Measurements from ENCODE around the gene NACC2.

Gene NACC2

GRCh38 chr9:136056546-136057235, 38.4 kb downstream of the NACC2 start:
- peaks cover 19 to 23% of the 10 kb centered on the region in 2 donors for H3K4me1 ChIP-seq (ENCODE audit: control insufficient read depth in 2 of 2, insufficient read depth in 2 of 2, low read length in 2 of 2)
- no peaks in the 10 kb centered on the region for H3K27me3 ChIP-seq (ENCODE audit: control insufficient read depth in 2 of 2, insufficient read depth in 2 of 2, low read length in 2 of 2)
- H3K9me3 ChIP-seq (ENCODE audit: control insufficient read depth in 2 of 2, low read length in 2 of 2) = no peaks in the 10 kb centered on the region
- H3K9ac ChIP-seq (ENCODE audit: low read depth in 1 of 2, low read length in 2 of 2) = no peak overlapping the region
- H3K4me3 ChIP-seq (ENCODE audit: low read length in 2 of 2) = no peak overlapping the region
- H3K36me3 ChIP-seq (ENCODE audit: control insufficient read depth in 2 of 2, insufficient read depth in 2 of 2, low read length in 2 of 2) = no peaks in the 10 kb centered on the region
- H3K27ac ChIP-seq (ENCODE audit: low read depth in 2 of 2, low read length in 2 of 2) = no peak overlapping the region

GRCh38 chr9:136055715-136056545, 39.2 kb downstream of the NACC2 start:
- peaks cover 22 to 28% of the 10 kb centered on the region in 2 donors for H3K4me1 ChIP-seq (ENCODE audit: control insufficient read depth in 2 of 2, insufficient read depth in 2 of 2, low read length in 2 of 2)
- no peaks in the 10 kb centered on the region for H3K9me3 ChIP-seq (ENCODE audit: control insufficient read depth in 2 of 2, low read length in 2 of 2)
- no peak overlapping the region for H3K9ac ChIP-seq (ENCODE audit: low read depth in 1 of 2, low read length in 2 of 2)
- no peaks in the 10 kb centered on the region for H3K36me3 ChIP-seq (ENCODE audit: control insufficient read depth in 2 of 2, insufficient read depth in 2 of 2, low read length in 2 of 2)
- no peak overlapping the region for H3K27ac ChIP-seq (ENCODE audit: low read depth in 2 of 2, low read length in 2 of 2)
- H3K4me3 ChIP-seq (ENCODE audit: low read length in 2 of 2) = no peak overlapping the region
- H3K27me3 ChIP-seq (ENCODE audit: control insufficient read depth in 2 of 2, insufficient read depth in 2 of 2, low read length in 2 of 2) = no peaks in the 10 kb centered on the region

GRCh38 chr9:136054798-136055714, 40.0 kb downstream of the NACC2 start:
- H3K27me3 ChIP-seq (ENCODE audit: control insufficient read depth in 2 of 2, insufficient read depth in 2 of 2, low read length in 2 of 2) = no peaks in the 10 kb centered on the region
- H3K9ac ChIP-seq (ENCODE audit: low read depth in 1 of 2, low read length in 2 of 2) = no peak overlapping the region
- H3K36me3 ChIP-seq (ENCODE audit: control insufficient read depth in 2 of 2, insufficient read depth in 2 of 2, low read length in 2 of 2) = no peaks in the 10 kb centered on the region
- no peak overlapping the region for H3K4me3 ChIP-seq (ENCODE audit: low read length in 2 of 2)
- H3K4me1 ChIP-seq (ENCODE audit: control insufficient read depth in 2 of 2, insufficient read depth in 2 of 2, low read length in 2 of 2) = peaks cover 20 to 25% of the 10 kb centered on the region in 2 donors
- no peak overlapping the region for H3K27ac ChIP-seq (ENCODE audit: low read depth in 2 of 2, low read length in 2 of 2)
- no peaks in the 10 kb centered on the region for H3K9me3 ChIP-seq (ENCODE audit: control insufficient read depth in 2 of 2, low read length in 2 of 2)

GRCh38 chr9:136054146-136054545, 40.9 kb downstream of the NACC2 start:
- H3K4me3 ChIP-seq (ENCODE audit: low read length in 2 of 2) = no peak overlapping the region
- no peak overlapping the region for H3K9ac ChIP-seq (ENCODE audit: low read depth in 1 of 2, low read length in 2 of 2)
- H3K36me3 ChIP-seq (ENCODE audit: control insufficient read depth in 2 of 2, insufficient read depth in 2 of 2, low read length in 2 of 2) = peaks cover 4 to 5% of the 10 kb centered on the region in 2 donors
- no peaks in the 10 kb centered on the region for H3K27me3 ChIP-seq (ENCODE audit: control insufficient read depth in 2 of 2, insufficient read depth in 2 of 2, low read length in 2 of 2)
- H3K9me3 ChIP-seq (ENCODE audit: control insufficient read depth in 2 of 2, low read length in 2 of 2) = no peaks in the 10 kb centered on the region
- H3K27ac ChIP-seq (ENCODE audit: low read depth in 2 of 2, low read length in 2 of 2) = no peak overlapping the region
- H3K4me1 ChIP-seq (ENCODE audit: control insufficient read depth in 2 of 2, insufficient read depth in 2 of 2, low read length in 2 of 2) = peaks cover 20 to 23% of the 10 kb centered on the region in 2 donors

GRCh38 chr9:136053757-136054142, 41.3 kb downstream of the NACC2 start:
- H3K27me3 ChIP-seq (ENCODE audit: control insufficient read depth in 2 of 2, insufficient read depth in 2 of 2, low read length in 2 of 2) = no peaks in the 10 kb centered on the region
- H3K9ac ChIP-seq (ENCODE audit: low read depth in 1 of 2, low read length in 2 of 2) = no peak overlapping the region
- H3K27ac ChIP-seq (ENCODE audit: low read depth in 2 of 2, low read length in 2 of 2) = no peak overlapping the region
- H3K36me3 ChIP-seq (ENCODE audit: control insufficient read depth in 2 of 2, insufficient read depth in 2 of 2, low read length in 2 of 2) = peaks cover 7% of the 10 kb centered on the region in 2 donors
- H3K4me3 ChIP-seq (ENCODE audit: low read length in 2 of 2) = no peak overlapping the region
- peaks cover 20 to 23% of the 10 kb centered on the region in 2 donors for H3K4me1 ChIP-seq (ENCODE audit: control insufficient read depth in 2 of 2, insufficient read depth in 2 of 2, low read length in 2 of 2)
- H3K9me3 ChIP-seq (ENCODE audit: control insufficient read depth in 2 of 2, low read length in 2 of 2) = no peaks in the 10 kb centered on the region

DNA sequence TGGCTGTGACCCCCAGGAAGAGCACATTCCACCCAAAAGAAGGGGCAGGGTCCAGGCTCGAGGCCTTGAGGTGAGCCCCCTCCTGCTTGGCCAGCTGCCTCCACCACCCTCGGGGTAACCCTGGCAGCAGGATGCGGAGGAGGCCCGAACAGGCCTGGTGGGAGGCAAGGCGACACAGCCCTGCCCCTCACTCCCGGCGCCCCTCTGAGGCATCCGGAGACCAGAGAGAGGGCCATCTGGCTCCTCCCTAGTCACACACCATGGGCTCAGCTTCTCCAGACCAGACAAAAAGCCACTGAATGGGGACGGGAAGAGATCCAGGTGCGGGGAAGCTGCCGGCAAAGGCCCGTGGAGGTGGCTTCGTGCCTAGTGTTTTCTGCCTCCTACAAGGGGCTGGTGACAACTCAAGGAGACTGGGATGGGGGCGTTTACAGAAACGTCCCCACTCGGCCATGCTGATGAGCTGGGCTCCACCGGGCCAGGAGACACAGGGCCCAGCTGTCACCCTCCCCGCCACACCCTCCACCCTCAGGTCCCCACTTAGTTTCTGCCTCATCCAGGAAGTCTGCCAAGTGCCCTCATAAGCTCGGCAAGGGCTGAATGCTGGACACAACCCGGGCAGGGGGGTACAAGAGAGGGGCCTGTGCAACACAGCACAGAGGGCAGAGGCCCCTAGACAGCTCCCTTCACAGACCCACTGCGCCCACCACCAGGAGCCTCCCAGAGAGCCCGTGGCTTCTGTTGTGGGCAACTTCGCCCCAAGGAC, 41.9 kb downstream of the NACC2 start:
- Histone ChIP-seq H3K9me3 (ENCODE audit: control insufficient read depth in 2 of 2, low read length in 2 of 2) (no peaks in the 10 kb centered on the region), H3K4me3 (ENCODE audit: low read length in 2 of 2) (peak overlapping the region; percentile 20 to 49), H3K27me3 (ENCODE audit: control insufficient read depth in 2 of 2, insufficient read depth in 2 of 2, low read length in 2 of 2) (no peaks in the 10 kb centered on the region), H3K36me3 (ENCODE audit: control insufficient read depth in 2 of 2, insufficient read depth in 2 of 2, low read length in 2 of 2) (peaks cover 7 to 9% of the 10 kb centered on the region in 2 donors), H3K27ac (ENCODE audit: low read depth in 2 of 2, low read length in 2 of 2) (peak overlapping the region; percentile 48 to 51), H3K4me1 (ENCODE audit: control insufficient read depth in 2 of 2, insufficient read depth in 2 of 2, low read length in 2 of 2) (peaks cover 20 to 23% of the 10 kb centered on the region in 2 donors), H3K9ac (ENCODE audit: low read depth in 1 of 2, low read length in 2 of 2) (no peak overlapping the region)

DNA sequence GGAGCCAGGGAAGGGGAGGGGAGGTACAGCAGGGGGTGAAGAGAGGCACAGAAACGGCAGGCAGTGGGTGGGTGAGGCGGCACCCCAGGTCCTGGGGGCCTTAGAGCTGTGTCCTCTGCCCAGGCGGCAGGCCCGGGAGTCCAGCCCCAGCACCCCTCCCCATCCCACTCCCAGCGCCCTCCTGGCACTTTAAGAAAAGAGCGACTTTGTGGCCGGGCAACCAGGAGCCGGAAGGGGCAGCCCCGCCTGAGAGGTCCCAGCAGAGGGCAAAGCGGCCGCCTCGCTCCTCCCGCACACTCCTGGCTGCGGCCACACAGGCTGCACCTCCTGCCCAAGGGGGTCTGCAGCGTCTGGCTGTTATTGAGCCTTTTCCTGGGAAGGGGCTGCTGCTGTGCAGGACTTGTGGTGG, 42.6 kb downstream of the NACC2 start:
- peak overlapping the region; percentile 20 to 49 for H3K4me3 ChIP-seq (ENCODE audit: low read length in 2 of 2)
- H3K4me1 ChIP-seq (ENCODE audit: control insufficient read depth in 2 of 2, insufficient read depth in 2 of 2, low read length in 2 of 2) = peaks cover 20 to 23% of the 10 kb centered on the region in 2 donors
- peak overlapping the region; percentile 48 to 51 for H3K27ac ChIP-seq (ENCODE audit: low read depth in 2 of 2, low read length in 2 of 2)
- peaks cover 9 to 12% of the 10 kb centered on the region in 2 donors for H3K36me3 ChIP-seq (ENCODE audit: control insufficient read depth in 2 of 2, insufficient read depth in 2 of 2, low read length in 2 of 2)
- H3K9ac ChIP-seq (ENCODE audit: low read depth in 1 of 2, low read length in 2 of 2) = no peak overlapping the region
- H3K9me3 ChIP-seq (ENCODE audit: control insufficient read depth in 2 of 2, low read length in 2 of 2) = no peaks in the 10 kb centered on the region
- no peaks in the 10 kb centered on the region for H3K27me3 ChIP-seq (ENCODE audit: control insufficient read depth in 2 of 2, insufficient read depth in 2 of 2, low read length in 2 of 2)

GRCh38 chr9:136051837-136052471, 43.1 kb downstream of the NACC2 start:
- peak overlapping the region; percentile 48 to 51 for H3K27ac ChIP-seq (ENCODE audit: low read depth in 2 of 2, low read length in 2 of 2)
- H3K27me3 ChIP-seq (ENCODE audit: control insufficient read depth in 2 of 2, insufficient read depth in 2 of 2, low read length in 2 of 2) = no peaks in the 10 kb centered on the region
- H3K9me3 ChIP-seq (ENCODE audit: control insufficient read depth in 2 of 2, low read length in 2 of 2) = no peaks in the 10 kb centered on the region
- peaks cover 20 to 23% of the 10 kb centered on the region in 2 donors for H3K4me1 ChIP-seq (ENCODE audit: control insufficient read depth in 2 of 2, insufficient read depth in 2 of 2, low read length in 2 of 2)
- H3K4me3 ChIP-seq (ENCODE audit: low read length in 2 of 2) = peak overlapping the region; percentile 42 to 49
- H3K9ac ChIP-seq (ENCODE audit: low read depth in 1 of 2, low read length in 2 of 2) = peak overlapping the region in 1 of 2 donors; percentile 34
- H3K36me3 ChIP-seq (ENCODE audit: control insufficient read depth in 2 of 2, insufficient read depth in 2 of 2, low read length in 2 of 2) = peaks cover 9 to 12% of the 10 kb centered on the region in 2 donors

- Histone ChIP-seq H3K27ac (ENCODE audit: low read depth in 2 of 2, low read length in 2 of 2) (peak overlapping the region in 1 of 2 donors; percentile 7), H3K4me1 (ENCODE audit: control insufficient read depth in 2 of 2, insufficient read depth in 2 of 2, low read length in 2 of 2) (peaks cover 20 to 23% of the 10 kb centered on the region in 2 donors), H3K9ac (ENCODE audit: low read depth in 1 of 2, low read length in 2 of 2) (peak overlapping the region in 1 of 2 donors; percentile 34), H3K36me3 (ENCODE audit: control insufficient read depth in 2 of 2, insufficient read depth in 2 of 2, low read length in 2 of 2) (peaks cover 9 to 12% of the 10 kb centered on the region in 2 donors), H3K4me3 (ENCODE audit: low read length in 2 of 2) (peak overlapping the region; percentile 26 to 49), H3K9me3 (ENCODE audit: control insufficient read depth in 2 of 2, low read length in 2 of 2) (no peaks in the 10 kb centered on the region), H3K27me3 (ENCODE audit: control insufficient read depth in 2 of 2, insufficient read depth in 2 of 2, low read length in 2 of 2) (no peaks in the 10 kb centered on the region)
These were observed 43.6 kb downstream of the NACC2 start for GRCh38 chr9:136051453-136051836.
